H1 (cell line): ENCODE data around the gene GLS. TPM values are rescaled to one million over a fixed set of nuclear protein-coding genes. Genes with fewer than 3 reads are reported as not detected.

Source experiments
- CTCF ChIA-PET: fragments of 300-600 bp; sonication (Branson Sonifier 250); formaldehyde crosslinking; loops from one replicate; lab custom pipeline; 2021; ENCODE audit not compliant: partially characterized antibody; lab: Charles Lee
- POLR2A ChIA-PET: fragments of 300-600 bp; sonication (Branson Sonifier 250); formaldehyde crosslinking; loops from one replicate; lab custom pipeline; 2021; ENCODE audit warnings: inconsistent platforms; ENCODE audit not compliant: partially characterized antibody; lab: Charles Lee
- DNase-seq, 2 experiments: peaks; one replicate each; pipeline versions ENCODE4 v3.0.0 to v3.0.0-alpha.2; 2010 to 2022; ENCODE audit warnings: low spot score in 2 of 2, low read depth in 1 of 2, mixed read lengths in 1 of 2
- FAIRE-seq: peaks from 2 replicates; lab custom pipeline; 2011; peaks lifted over from hg19 to GRCh38; lab: Jason Lieb, UNC
- H2AFZ ChIP-seq: 2 replicates; pipeline ENCODE4 v1.8.1; 2012; ENCODE audit warnings: low read length, inconsistent platforms
- H2AK5ac ChIP-seq: 2 replicates; pipeline ENCODE4 v1.6.1; 2013; ENCODE audit warnings: low read depth, low read length
- H2BK120ac ChIP-seq: replicated peaks from 2 replicates; pipeline ENCODE3; 2013; ENCODE audit warnings: low read depth, low read length, inconsistent platforms
- H2BK12ac ChIP-seq: 2 replicates; pipeline ENCODE4 v1.6.1; 2013; ENCODE audit warnings: low read depth, low read length
- H2BK15ac ChIP-seq: 2 replicates; pipeline ENCODE4 v1.6.1; 2013; ENCODE audit warnings: low read length
- H2BK20ac ChIP-seq: 2 replicates; pipeline ENCODE4 v1.6.1; 2013; ENCODE audit warnings: low read length
- H2BK5ac ChIP-seq: 2 replicates; pipeline ENCODE4 v1.6.1; 2013; ENCODE audit warnings: low read depth, low read length
- H3K14ac ChIP-seq: 2 replicates; pipeline ENCODE4 v1.6.1; 2013; ENCODE audit warnings: inconsistent platforms; ENCODE audit not compliant: insufficient read length
- H3K18ac ChIP-seq: 2 replicates; pipeline ENCODE4 v1.6.1; 2013; ENCODE audit warnings: low read length; ENCODE audit errors: extremely low read depth
- H3K23ac ChIP-seq: 2 replicates; pipeline ENCODE4 v1.6.1; 2013; ENCODE audit warnings: inconsistent platforms; ENCODE audit not compliant: insufficient read length
- H3K23me2 ChIP-seq: 2 replicates; pipeline ENCODE4 v1.6.1; 2013; ENCODE audit warnings: low read depth, low read length
- H3K27ac ChIP-seq: 2 replicates; pipeline ENCODE4 v1.6.1; 2011; ENCODE audit warnings: low read depth, low read length, inconsistent platforms
- H3K27me3 ChIP-seq, 4 experiments: replicated peaks in 1 of 4; 1 replicate in 1 of 4; 2 replicates in 3 of 4; pipeline versions ENCODE4 v1.6.1 to v1.8.1; 2011 to 2013; ENCODE audit warnings: low read length in 3 of 4, mild to moderate bottlenecking in 3 of 4, inconsistent platforms in 2 of 4, mixed read lengths in 2 of 4, moderate library complexity in 1 of 4; ENCODE audit not compliant: control insufficient read depth in 3 of 4, insufficient read depth in 3 of 4; ENCODE audit errors: extremely low read depth in 1 of 4
- H3K36me3 ChIP-seq, 4 experiments: 2 replicates each; pipeline versions ENCODE4 v1.6.1 to v1.8.1; 2011 to 2013; ENCODE audit warnings: mild to moderate bottlenecking in 4 of 4, low read length in 3 of 4, moderate library complexity in 2 of 4, control low read depth in 1 of 4, inconsistent platforms in 1 of 4; ENCODE audit not compliant: insufficient read depth in 4 of 4, control insufficient read depth in 2 of 4
- H3K4ac ChIP-seq: replicated peaks from 2 replicates; pipeline ENCODE3; 2013; ENCODE audit warnings: low read length, low read depth, mixed read lengths, inconsistent platforms; ENCODE audit not compliant: insufficient read length
- H3K4me1 ChIP-seq, 4 experiments: replicated peaks in 1 of 4; 1 replicate in 1 of 4; 2 replicates in 3 of 4; pipeline versions ENCODE4 v1.6.1 to v1.8.1; 2011 to 2013; ENCODE audit warnings: low read length in 3 of 4, inconsistent platforms in 2 of 4, mixed read lengths in 1 of 4; ENCODE audit not compliant: insufficient read depth in 4 of 4, control insufficient read depth in 3 of 4
- H3K4me2 ChIP-seq, 2 experiments: 2 replicates each; pipeline versions ENCODE4 v1.6.1 to v1.8.1; 2011 to 2013; ENCODE audit warnings: low read depth in 2 of 2, low read length in 2 of 2, control low read depth in 1 of 2, inconsistent platforms in 1 of 2, mild to moderate bottlenecking in 1 of 2; ENCODE audit not compliant: insufficient read depth in 1 of 2
- H3K4me3 ChIP-seq, 4 experiments: fragments of 200-600, 300-600 bp in 1 of 4; sonication (generic), shearing (Covaris generic), sonication (Bioruptor Twin) in 1 of 4; 2 replicates each; pipeline versions ENCODE4 v1.5.1 to v1.8.1; 2011 to 2016; ENCODE audit warnings: low read length in 4 of 4, low read depth in 3 of 4, control low read depth in 2 of 4, inconsistent platforms in 2 of 4, mild to moderate bottlenecking in 2 of 4, mixed read lengths in 1 of 4, moderate library complexity in 1 of 4; ENCODE audit not compliant: insufficient read depth in 2 of 4; ENCODE audit errors: extremely low read depth in 1 of 4
- H3K56ac ChIP-seq: replicated peaks from 2 replicates; pipeline ENCODE3; 2013; ENCODE audit warnings: low read depth, mild to moderate bottlenecking, mixed read lengths, low read length, inconsistent platforms; ENCODE audit not compliant: insufficient read length
- H3K79me1 ChIP-seq: 2 replicates; pipeline ENCODE4 v1.6.1; 2013; ENCODE audit warnings: low read depth, low read length, control low read depth
- H3K79me2 ChIP-seq, 2 experiments: 2 replicates each; pipeline versions ENCODE4 v1.6.1 to v1.8.1; 2012 to 2013; ENCODE audit warnings: low read length in 2 of 2, mild to moderate bottlenecking in 2 of 2, inconsistent platforms in 1 of 2; ENCODE audit not compliant: insufficient read depth in 2 of 2, control insufficient read depth in 1 of 2
- H3K9ac ChIP-seq, 4 experiments: replicated peaks in 1 of 4; 1 replicate in 1 of 4; 2 replicates in 3 of 4; pipeline versions ENCODE4 v1.6.1 to v1.8.1; 2011 to 2013; ENCODE audit warnings: low read depth in 3 of 4, low read length in 3 of 4, control low read depth in 2 of 4, mild to moderate bottlenecking in 2 of 4, moderate library complexity in 2 of 4, inconsistent platforms in 1 of 4; ENCODE audit errors: extremely low read depth in 1 of 4
- H3K9me3 ChIP-seq, 2 experiments: 2 replicates each; pipeline versions ENCODE4 v1.6.1 to v1.8.1; 2012 to 2013; ENCODE audit warnings: mild to moderate bottlenecking in 2 of 2, moderate library complexity in 2 of 2, control low read depth in 1 of 2, inconsistent platforms in 1 of 2, low read depth in 1 of 2, low read length in 1 of 2, mixed read lengths in 1 of 2; ENCODE audit not compliant: insufficient read depth in 2 of 2
- H4K20me1 ChIP-seq, 2 experiments: replicated peaks in 1 of 2; 2 replicates each; pipeline versions ENCODE3 to v1.8.1; 2011 to 2013; ENCODE audit warnings: inconsistent platforms in 2 of 2, low read length in 2 of 2, mild to moderate bottlenecking in 1 of 2; ENCODE audit not compliant: insufficient read depth in 2 of 2, control insufficient read depth in 1 of 2
- H4K5ac ChIP-seq: 2 replicates; pipeline ENCODE4 v1.6.1; 2013; ENCODE audit warnings: low read length, low read depth, mixed read lengths, inconsistent platforms; ENCODE audit not compliant: insufficient read length
- H4K8ac ChIP-seq: 2 replicates; pipeline ENCODE4 v1.8.0; 2013; ENCODE audit warnings: mild to moderate bottlenecking, moderate library complexity, low read length, inconsistent platforms; ENCODE audit not compliant: insufficient read depth; ENCODE audit errors: extremely low read depth
- H4K91ac ChIP-seq: replicated peaks from 2 replicates; pipeline ENCODE3; 2013; ENCODE audit warnings: low read length, mixed read lengths, inconsistent platforms; ENCODE audit not compliant: insufficient read length
- BACH1 ChIP-seq: IDR thresholded peaks from 2 replicates; pipeline ENCODE4 v1.6.1; 2012; ENCODE audit warnings: low read length, improper control_type of control experiment
- EP300 ChIP-seq, 2 experiments: IDR thresholded peaks; 1 replicate in 1 of 2; 2 replicates in 1 of 2; pipeline ENCODE4 v1.6.1; 2011 to 2012; ENCODE audit warnings: low read depth in 2 of 2, low read length in 2 of 2, mild to moderate bottlenecking in 2 of 2, borderline replicate concordance in 1 of 2, inconsistent platforms in 1 of 2, moderate library complexity in 1 of 2
- JUN ChIP-seq: IDR thresholded peaks from 2 replicates; pipeline ENCODE4 v1.6.1; 2011; ENCODE audit warnings: low read depth, mild to moderate bottlenecking, improper control_type of control experiment, low read length
- KDM1A ChIP-seq: fragments of 200-600, 300-600 bp; sonication (generic); IDR thresholded peaks from 2 replicates; pipeline ENCODE4 v1.7.1; 2016; ENCODE audit warnings: mild to moderate bottlenecking, low read length, borderline replicate concordance
- PHF8 ChIP-seq: fragments of 200-600 bp; sonication (generic); conservative IDR thresholded peaks from 2 replicates; pipeline ENCODE4 v1.7.1; 2012; ENCODE audit warnings: low read depth, mild to moderate bottlenecking, inconsistent platforms, low read length, moderate library complexity
- POLR2AphosphoS5 ChIP-seq: IDR thresholded peaks from 2 replicates; pipeline ENCODE4 v1.6.1; 2011; ENCODE audit warnings: low read depth, low read length
- SIN3A ChIP-seq, 2 experiments: IDR thresholded peaks in 1 of 2; conservative IDR thresholded peaks in 1 of 2; 2 replicates each; pipeline ENCODE4 v1.6.1; 2011 to 2012; ENCODE audit warnings: low read length in 2 of 2, improper control_type of control experiment in 1 of 2, low read depth in 1 of 2, mild to moderate bottlenecking in 1 of 2
- WGBS, 2 experiments: shearing (Covaris generic) in 1 of 2; methylation state at CpG; one replicate each; pipeline versions ENCODE4 v1.1.6 to v1.1.7; 2013 to 2015; ENCODE audit warnings: low lambda C conversion rate in 2 of 2, mixed read lengths in 2 of 2, inconsistent platforms in 1 of 2, low coverage in 1 of 2, missing lambda C conversion rate in 1 of 2; ENCODE audit not compliant: insufficient replicate concordance in 2 of 2, insufficient coverage in 1 of 2, insufficient read length in 1 of 2; ENCODE audit errors: extremely low coverage in 1 of 2, missing lambda C conversion rate in 1 of 2; 5-methylcytosine and 5-hydroxymethylcytosine counted together
- polyA plus RNA-seq, 7 experiments: library from polyadenylated mRNA; depleted of rRNA in 3 of 7; stranded (reverse) in 5 of 7; unstranded in 2 of 7; fragments of >200 nt in 5 of 7; fragments of 200-250 nt in 2 of 7; gene quantifications; 1 replicate in 5 of 7; 2 replicates in 1 of 7; 4 replicates in 1 of 7; pipeline versions ENCODE4 v1.2.1 to v1.2.3, GENCODE V29; 2011 to 2013; ENCODE audit warnings: missing spikeins in 2 of 7, mixed read lengths in 2 of 7
- total RNA-seq: library from RNA; stranded (reverse); fragmentation: NEBNext Ultra II Directional; extraction: Animal tissue kit (Norgen Biotek cat#: 25700); gene quantifications from 2 replicates; pipeline ENCODE4 v1.2.1, GENCODE V29; 2021

Gene GLS
- total and polyA plus RNA-seq, 2 of the 8 experiments (the other 6 are each of a cell fraction or from before 2014, with no cell fraction given): 15.7 to 89.8 TPM

- Histone ChIP-seq H3K9me3 (no peaks in the 10 kb centered on the region), H3K23ac (no peak overlapping the region), H3K79me2 (no peaks in the 10 kb centered on the region), H3K18ac (no peak overlapping the region), H2BK5ac (no peak overlapping the region), H2AFZ (no peak overlapping the region), H3K23me2 (no peaks in the 10 kb centered on the region), H2BK120ac (no peak overlapping the region), H4K8ac (no peak overlapping the region), H2BK15ac (no peak overlapping the region), H3K4me3 (no peak overlapping the region), H3K27me3 (no peaks in the 10 kb centered on the region), H3K27ac (no peak overlapping the region), H3K36me3 (peaks cover 21 to 82% (median 62%) of the 10 kb centered on the region in 4 experiments), H3K79me1 (no peaks in the 10 kb centered on the region), H4K91ac (no peak overlapping the region), H4K5ac (no peak overlapping the region), H3K14ac (no peak overlapping the region), H2BK12ac (no peak overlapping the region), H4K20me1 (peaks cover 0 to 2% of the 10 kb centered on the region in 2 experiments), H3K4ac (no peak overlapping the region), H3K4me1 (no peaks in the 10 kb centered on the region), H2BK20ac (no peak overlapping the region), H2AK5ac (no peak overlapping the region), H3K4me2 (no peak overlapping the region), H3K9ac (no peak overlapping the region), H3K56ac (no peak overlapping the region)
- 92% methylated on average over 6 of the region's 6 CpGs; no CpG with 5 or more reads in 1 of the 2 experiments for WGBS, 2 experiments
- DNase-seq (no peak), FAIRE-seq (no peak)
- CTCF ChIA-PET: interaction anchor here (1.0 to 1.8 kb wide), 2 partner anchors 199 to 200 kb away, joined by 3 to 4 read pairs; no protein-coding TSS in a partner anchor
- POLR2A ChIA-PET: no interaction called here
- TF ChIP-seq BACH1 (no peak), KDM1A (no peak), EP300 (IDR thresholded peaks at IDR 0.05; ENCODE audit: borderline replicate concordance in 1 of 2, low read depth in 2 of 2, low read length in 2 of 2) (no peak), SIN3A (conservative IDR thresholded peaks at IDR 0.05 in 1 of 2, IDR thresholded peaks at IDR 0.05 in 1 of 2; ENCODE audit: low read depth in 1 of 2, low read length in 2 of 2) (no peak), POLR2AphosphoS5 (no peak), PHF8 (no peak), JUN (no peak)
These were observed 100.7 kb downstream of the GLS start for GRCh38 chr2:190981333-190981732.
